HL-60 (cell line): ENCODE data around the gene TRAF3IP1.

Source experiments
- CTCF ChIP-seq: IDR thresholded peaks from one replicate; pipeline ENCODE4 v1.5.1; 2011; ENCODE audit warnings: low read length, control low read depth, inconsistent platforms; ENCODE audit not compliant: insufficient read depth
- GABPA ChIP-seq: IDR thresholded peaks from 2 replicates; pipeline ENCODE4 v1.6.1; 2012; ENCODE audit warnings: low read depth
- POLR2AphosphoS5 ChIP-seq: IDR thresholded peaks from 2 replicates; pipeline ENCODE4 v1.6.1; 2012; ENCODE audit warnings: low read depth
- SPI1 ChIP-seq: IDR thresholded peaks from 2 replicates; pipeline ENCODE4 v1.6.1; 2012; ENCODE audit warnings: low read depth, mild to moderate bottlenecking, borderline replicate concordance
- TF ChIP-seq, protein P1 (sequence below): IDR thresholded peaks from 2 replicates; pipeline ENCODE4 v1.6.1; 2012; ENCODE audit warnings: low read depth; ENCODE audit not compliant: insufficient replicate concordance

- TF ChIP-seq POLR2AphosphoS5, result no peak
- no peak for TF ChIP-seq CTCF
- TF ChIP-seq, protein P1, sequence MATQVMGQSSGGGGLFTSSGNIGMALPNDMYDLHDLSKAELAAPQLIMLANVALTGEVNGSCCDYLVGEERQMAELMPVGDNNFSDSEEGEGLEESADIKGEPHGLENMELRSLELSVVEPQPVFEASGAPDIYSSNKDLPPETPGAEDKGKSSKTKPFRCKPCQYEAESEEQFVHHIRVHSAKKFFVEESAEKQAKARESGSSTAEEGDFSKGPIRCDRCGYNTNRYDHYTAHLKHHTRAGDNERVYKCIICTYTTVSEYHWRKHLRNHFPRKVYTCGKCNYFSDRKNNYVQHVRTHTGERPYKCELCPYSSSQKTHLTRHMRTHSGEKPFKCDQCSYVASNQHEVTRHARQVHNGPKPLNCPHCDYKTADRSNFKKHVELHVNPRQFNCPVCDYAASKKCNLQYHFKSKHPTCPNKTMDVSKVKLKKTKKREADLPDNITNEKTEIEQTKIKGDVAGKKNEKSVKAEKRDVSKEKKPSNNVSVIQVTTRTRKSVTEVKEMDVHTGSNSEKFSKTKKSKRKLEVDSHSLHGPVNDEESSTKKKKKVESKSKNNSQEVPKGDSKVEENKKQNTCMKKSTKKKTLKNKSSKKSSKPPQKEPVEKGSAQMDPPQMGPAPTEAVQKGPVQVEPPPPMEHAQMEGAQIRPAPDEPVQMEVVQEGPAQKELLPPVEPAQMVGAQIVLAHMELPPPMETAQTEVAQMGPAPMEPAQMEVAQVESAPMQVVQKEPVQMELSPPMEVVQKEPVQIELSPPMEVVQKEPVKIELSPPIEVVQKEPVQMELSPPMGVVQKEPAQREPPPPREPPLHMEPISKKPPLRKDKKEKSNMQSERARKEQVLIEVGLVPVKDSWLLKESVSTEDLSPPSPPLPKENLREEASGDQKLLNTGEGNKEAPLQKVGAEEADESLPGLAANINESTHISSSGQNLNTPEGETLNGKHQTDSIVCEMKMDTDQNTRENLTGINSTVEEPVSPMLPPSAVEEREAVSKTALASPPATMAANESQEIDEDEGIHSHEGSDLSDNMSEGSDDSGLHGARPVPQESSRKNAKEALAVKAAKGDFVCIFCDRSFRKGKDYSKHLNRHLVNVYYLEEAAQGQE, result no peak
- no peak for TF ChIP-seq SPI1
- TF ChIP-seq GABPA, result no peak
These were observed 86.1 kb downstream of the TRAF3IP1 start for GRCh38 chr2:238406221-238406997.
